Fibroblast of pulmonary artery (primary cell): ENCODE results near the gene PYGM.
A peak's percentile ranks its signal among the peaks of the same experiment; 100 is the strongest.

Experiments used
- DNase-seq: peaks from one replicate; pipeline ENCODE4 v3.0.0-alpha.2; 2010; ENCODE audit warnings: low read depth
- H3K4me3 ChIP-seq: replicated peaks from 2 replicates; pipeline ENCODE4 v1.5.1; 2011; ENCODE audit warnings: low read depth, mild to moderate bottlenecking, control low read depth, low read length, moderate library complexity
- TF ChIP-seq, protein P1 (sequence below): IDR thresholded peaks from 2 replicates; pipeline ENCODE4 v1.5.1; 2011; ENCODE audit warnings: mild to moderate bottlenecking, control low read depth, low read length, inconsistent platforms; ENCODE audit errors: missing control alignments

Gene PYGM

DNA sequence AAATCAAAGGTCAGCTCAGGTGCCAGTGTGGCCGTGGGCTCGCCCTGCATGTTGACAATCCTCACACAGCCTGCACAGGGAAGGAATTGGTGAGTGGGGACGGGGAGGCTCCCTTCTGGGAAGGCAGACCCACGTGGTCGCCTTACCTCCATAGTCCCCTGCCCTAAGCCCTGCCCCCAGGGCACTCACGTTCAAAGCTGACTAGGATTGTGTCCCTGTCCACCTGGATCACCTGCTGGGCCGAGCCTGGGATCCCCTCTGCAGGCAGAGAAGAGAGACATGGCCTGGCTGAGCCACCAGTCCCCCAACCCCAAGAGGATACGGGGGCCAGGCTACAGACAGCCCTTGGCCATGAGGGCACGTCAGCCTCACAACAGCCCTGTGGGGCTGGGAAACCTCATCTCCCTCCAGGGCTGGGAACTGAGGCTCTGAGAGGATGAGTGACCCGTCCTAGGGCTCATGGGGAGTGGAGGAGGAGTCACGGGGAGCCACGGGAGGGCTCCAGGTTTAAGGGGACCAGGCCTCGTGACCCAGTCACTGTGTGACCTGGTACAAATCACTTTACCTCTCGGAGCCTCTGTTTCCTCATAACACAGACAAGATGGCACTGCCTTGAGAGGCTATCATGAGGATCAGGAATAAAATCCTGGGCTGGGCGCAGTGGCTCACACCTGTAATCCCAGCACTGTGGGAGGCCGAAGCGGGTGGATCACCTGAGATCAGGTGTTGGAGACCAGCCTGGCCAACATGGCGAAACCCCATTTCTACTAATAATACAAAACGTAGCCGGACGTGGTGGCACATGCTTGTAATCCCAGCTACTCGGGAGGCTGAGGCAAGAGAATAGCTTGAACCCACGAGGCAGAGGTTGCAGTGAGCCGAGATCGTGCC lies 30.7 kb upstream of the PYGM start:
- no peak overlapping the region for H3K4me3 ChIP-seq
- TF ChIP-seq, protein P1, sequence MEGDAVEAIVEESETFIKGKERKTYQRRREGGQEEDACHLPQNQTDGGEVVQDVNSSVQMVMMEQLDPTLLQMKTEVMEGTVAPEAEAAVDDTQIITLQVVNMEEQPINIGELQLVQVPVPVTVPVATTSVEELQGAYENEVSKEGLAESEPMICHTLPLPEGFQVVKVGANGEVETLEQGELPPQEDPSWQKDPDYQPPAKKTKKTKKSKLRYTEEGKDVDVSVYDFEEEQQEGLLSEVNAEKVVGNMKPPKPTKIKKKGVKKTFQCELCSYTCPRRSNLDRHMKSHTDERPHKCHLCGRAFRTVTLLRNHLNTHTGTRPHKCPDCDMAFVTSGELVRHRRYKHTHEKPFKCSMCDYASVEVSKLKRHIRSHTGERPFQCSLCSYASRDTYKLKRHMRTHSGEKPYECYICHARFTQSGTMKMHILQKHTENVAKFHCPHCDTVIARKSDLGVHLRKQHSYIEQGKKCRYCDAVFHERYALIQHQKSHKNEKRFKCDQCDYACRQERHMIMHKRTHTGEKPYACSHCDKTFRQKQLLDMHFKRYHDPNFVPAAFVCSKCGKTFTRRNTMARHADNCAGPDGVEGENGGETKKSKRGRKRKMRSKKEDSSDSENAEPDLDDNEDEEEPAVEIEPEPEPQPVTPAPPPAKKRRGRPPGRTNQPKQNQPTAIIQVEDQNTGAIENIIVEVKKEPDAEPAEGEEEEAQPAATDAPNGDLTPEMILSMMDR: no peak
- DNase-seq: no peak

DNA sequence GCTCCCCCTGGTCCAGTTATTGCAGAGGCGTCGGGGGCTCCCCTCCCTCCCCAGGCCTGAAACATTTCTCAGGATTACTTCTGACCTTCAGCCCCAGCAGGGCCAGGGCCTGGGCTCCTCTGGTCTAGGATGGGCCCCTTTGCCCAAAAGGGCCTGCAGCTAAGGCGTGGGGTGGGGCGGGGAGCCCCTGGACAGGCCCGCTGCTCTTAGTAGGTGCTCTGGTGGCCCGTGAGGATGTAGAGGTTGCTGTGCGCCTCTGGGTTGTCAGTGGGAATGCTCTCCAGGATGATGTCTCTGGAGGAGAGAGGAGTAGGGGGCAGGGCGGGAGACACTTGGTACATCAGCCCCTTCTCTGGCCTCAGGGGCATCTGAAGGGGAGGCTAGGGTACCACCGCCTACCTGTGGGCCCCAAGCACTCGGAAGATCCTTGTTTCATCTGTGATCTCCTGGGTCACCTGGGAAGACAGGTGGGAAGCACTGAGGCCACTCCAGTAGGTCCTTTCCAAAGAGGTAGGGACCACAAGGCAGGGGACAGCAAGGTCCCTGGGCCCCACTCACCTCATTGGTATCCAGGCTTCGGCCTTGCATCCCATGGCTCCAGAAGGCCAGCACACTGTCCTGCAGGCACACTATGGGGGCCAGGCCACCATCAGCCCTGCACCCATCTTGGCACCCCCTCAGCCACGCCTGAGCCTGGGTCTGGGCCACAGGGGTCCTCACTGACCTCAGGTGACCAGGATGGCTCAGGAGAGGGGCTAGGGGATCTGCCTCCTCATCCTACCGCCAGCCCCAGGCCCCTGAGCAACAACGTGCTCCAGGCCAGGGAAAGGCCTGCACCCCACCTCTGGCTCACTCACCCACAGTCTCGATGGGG lies 29.8 kb upstream of the PYGM start:
- no peak for DNase-seq
- TF ChIP-seq, protein P1: no peak
- no peak overlapping the region for H3K4me3 ChIP-seq

DNA sequence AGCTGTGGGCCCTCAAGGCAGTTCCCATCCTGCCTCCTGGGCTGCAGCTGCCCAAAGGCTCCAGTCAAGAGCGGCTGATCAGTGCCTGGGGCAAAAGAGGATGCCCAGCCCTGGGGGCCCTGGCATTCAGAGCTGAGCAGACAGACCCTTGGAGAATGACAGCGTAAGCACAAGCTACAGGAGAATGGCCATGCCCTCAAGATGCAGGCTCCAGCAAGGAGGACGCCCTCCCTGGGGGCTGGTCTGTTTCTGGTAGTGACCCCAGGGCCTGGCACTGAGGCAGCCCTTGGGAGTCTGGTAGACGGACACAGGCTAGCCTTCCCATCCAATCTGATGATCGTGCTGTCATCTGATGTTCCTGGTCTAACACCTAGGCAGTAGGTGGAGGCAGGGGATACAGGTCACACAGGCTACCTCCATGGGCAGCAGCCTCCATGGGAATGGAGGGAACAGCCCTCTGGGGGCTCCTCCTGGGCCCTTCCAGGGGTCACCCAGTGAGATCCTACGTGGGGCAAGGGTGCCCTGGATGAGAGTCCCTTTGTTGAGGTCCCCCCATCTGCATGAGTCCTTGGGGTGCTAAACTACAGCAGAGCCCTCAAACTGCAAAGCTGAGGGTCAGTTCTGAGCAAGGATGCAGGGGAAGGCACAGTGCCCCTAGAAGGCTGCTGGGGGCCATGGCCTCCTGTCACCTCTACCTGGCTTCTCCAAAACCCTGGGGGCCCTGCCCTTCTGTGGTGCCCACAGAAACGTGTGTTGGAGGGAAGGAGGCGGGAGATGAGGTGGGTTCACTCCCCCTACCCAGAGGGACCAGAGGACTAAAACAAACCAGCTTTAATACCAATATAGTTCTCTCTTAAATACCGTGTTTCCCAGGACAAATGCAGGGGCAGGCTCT lies 28.8 kb upstream of the PYGM start:
- TF ChIP-seq, protein P1: no peak
- H3K4me3 ChIP-seq: no peak overlapping the region
- DNase-seq: no peak

DNA sequence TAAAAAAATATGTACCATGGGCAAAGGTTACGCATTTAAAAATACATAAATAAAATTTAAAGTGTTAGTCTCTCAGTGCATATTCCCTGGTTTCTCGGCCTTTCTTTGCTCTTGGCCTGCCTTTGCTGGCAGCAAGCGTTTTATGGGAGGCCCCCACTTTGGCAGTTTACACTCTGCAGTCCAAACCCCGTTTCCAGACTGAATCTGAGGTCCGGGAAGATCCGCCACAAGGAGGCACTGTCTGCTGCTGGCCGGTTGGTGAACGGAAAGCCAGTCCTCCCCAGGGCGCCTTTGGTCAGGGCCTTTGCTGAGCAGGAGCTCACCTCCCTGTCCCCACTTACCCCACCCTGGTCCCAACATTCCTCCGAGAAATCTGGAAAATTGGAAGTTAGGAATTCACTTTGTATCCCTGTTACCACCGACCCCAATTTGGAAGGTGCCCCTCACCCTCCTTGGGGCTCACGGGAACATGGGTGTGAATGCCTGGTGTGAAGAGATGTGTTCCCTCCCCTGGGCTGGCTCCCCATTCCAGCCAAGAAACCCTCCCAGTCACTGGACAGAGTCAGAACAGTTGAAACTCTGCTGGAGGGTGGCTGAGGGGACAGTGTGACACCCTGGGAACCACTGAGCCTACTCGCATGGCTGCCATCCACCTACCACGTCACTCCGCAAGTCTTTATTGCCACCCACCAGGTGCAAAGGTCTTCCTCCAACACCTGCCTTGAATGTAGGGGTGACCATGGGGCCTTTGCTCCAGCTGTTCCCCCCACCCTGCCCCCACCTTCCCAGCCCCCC lies 27.9 kb upstream of the PYGM start:
- TF ChIP-seq, protein P1: peak; percentile 86
- H3K4me3 ChIP-seq: no peak overlapping the region
- peak; percentile 64 for DNase-seq

DNA sequence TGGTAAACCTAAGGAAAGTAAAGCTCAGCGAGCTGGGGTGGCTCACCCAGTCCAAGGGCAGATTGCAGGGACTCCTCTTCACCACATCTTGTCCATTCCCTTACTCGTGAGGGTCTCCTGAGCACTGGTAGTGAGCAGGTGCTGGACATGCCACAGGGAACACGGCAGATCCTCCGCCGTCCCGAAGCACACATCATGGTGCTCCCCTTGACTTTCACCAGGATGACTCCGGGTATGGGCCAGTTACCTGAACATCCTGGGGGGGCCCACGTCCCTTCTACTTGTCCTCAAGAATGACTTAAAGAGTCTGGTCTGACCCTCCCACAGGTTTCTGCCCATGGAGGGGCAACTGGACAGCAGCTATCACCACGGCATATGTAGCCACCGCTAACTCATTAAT lies 26.5 kb upstream of the PYGM start:
- no peak overlapping the region for H3K4me3 ChIP-seq
- TF ChIP-seq, protein P1: no peak
- DNase-seq: no peak
